ENCODE data around the gene TPM1. TPM values are rescaled to one million over a fixed set of nuclear protein-coding genes. Genes with fewer than 3 reads are reported as not detected.

TPM1 gene
- total and polyA plus RNA-seq, 2 experiments from 2014 or later, result 291 to 353 TPM

- Histone ChIP-seq H2AFZ (no peak overlapping the region), H3K27me3 (no peaks in the 10 kb centered on the region), H3K36me3 (replicated peaks; ENCODE audit: insufficient read depth, low read depth) (no peaks in the 10 kb centered on the region), H3K4me3 (no peak overlapping the region), H3K4me2 (no peak overlapping the region), H3K9me3 (ENCODE audit: low read depth) (no peaks in the 10 kb centered on the region), H3K4me1 (ENCODE audit: insufficient read depth) (peaks cover 10% of the 10 kb centered on the region), H3K79me2 (no peaks in the 10 kb centered on the region), H3K27ac (no peak overlapping the region), H4K20me1 (ENCODE audit: insufficient read depth, poor library complexity, severe bottlenecking) (no peaks in the 10 kb centered on the region), H3K9me2 (replicated peaks; ENCODE audit: insufficient read depth) (no peaks in the 10 kb centered on the region)
- no peak for TF ChIP-seq CTCF (IDR thresholded peaks at IDR 0.05; ENCODE audit: poor library complexity)
- DNase-seq (ENCODE audit: low spot score), result no peak
- 76% methylated on average over 3 of the region's 3 CpGs for WGBS (ENCODE audit: low lambda C conversion rate, missing lambda C conversion rate)
These were observed 32.2 kb upstream of the TPM1 start for GRCh38 chr15:63010386-63010785.

GRCh38 chr15:63010920-63011693 lies 31.4 kb upstream of the TPM1 start:
- Histone ChIP-seq H3K27ac (no peak overlapping the region), H2AFZ (no peak overlapping the region), H3K27me3 (no peaks in the 10 kb centered on the region), H3K4me2 (no peak overlapping the region), H3K9me2 (replicated peaks; ENCODE audit: insufficient read depth) (no peaks in the 10 kb centered on the region), H4K20me1 (ENCODE audit: insufficient read depth, poor library complexity, severe bottlenecking) (no peaks in the 10 kb centered on the region), H3K79me2 (no peaks in the 10 kb centered on the region), H3K36me3 (replicated peaks; ENCODE audit: insufficient read depth, low read depth) (no peaks in the 10 kb centered on the region), H3K4me1 (ENCODE audit: insufficient read depth) (peaks cover 10% of the 10 kb centered on the region), H3K4me3 (no peak overlapping the region), H3K9me3 (ENCODE audit: low read depth) (no peaks in the 10 kb centered on the region)
- TF ChIP-seq CTCF (IDR thresholded peaks at IDR 0.05; ENCODE audit: poor library complexity), result no peak
- TF ChIP-seq EZH2phosphoT487 (IDR thresholded peaks at IDR 0.05; ENCODE audit: low read depth, severe bottlenecking, unreplicated experiment), result no peak
- no peak for TF ChIP-seq EZH2 (IDR thresholded peaks at IDR 0.05; ENCODE audit: borderline replicate concordance)
- WGBS (ENCODE audit: low lambda C conversion rate, missing lambda C conversion rate), result 94% methylated on average over 7 of the region's 7 CpGs
- DNase-seq (ENCODE audit: low spot score), result no peak

- Histone ChIP-seq H3K4me3 (no peak overlapping the region), H2AFZ (no peak overlapping the region), H3K4me2 (no peak overlapping the region), H3K27me3 (no peaks in the 10 kb centered on the region), H3K9me2 (replicated peaks; ENCODE audit: insufficient read depth) (no peaks in the 10 kb centered on the region), H3K27ac (no peak overlapping the region), H3K4me1 (ENCODE audit: insufficient read depth) (peaks cover 10% of the 10 kb centered on the region), H3K36me3 (replicated peaks; ENCODE audit: insufficient read depth, low read depth) (no peaks in the 10 kb centered on the region), H3K9me3 (ENCODE audit: low read depth) (no peaks in the 10 kb centered on the region), H3K79me2 (no peaks in the 10 kb centered on the region), H4K20me1 (ENCODE audit: insufficient read depth, poor library complexity, severe bottlenecking) (no peaks in the 10 kb centered on the region)
- TF ChIP-seq CTCF (IDR thresholded peaks at IDR 0.05; ENCODE audit: poor library complexity) (no peak), EZH2phosphoT487 (IDR thresholded peaks at IDR 0.05; ENCODE audit: low read depth, severe bottlenecking, unreplicated experiment) (no peak), EZH2 (IDR thresholded peaks at IDR 0.05; ENCODE audit: borderline replicate concordance) (no peak)
- no peak for DNase-seq (ENCODE audit: low spot score)
- 97% methylated on average over 6 of the region's 6 CpGs for WGBS (ENCODE audit: low lambda C conversion rate, missing lambda C conversion rate)
These were observed 30.1 kb upstream of the TPM1 start for GRCh38 chr15:63012444-63012843.
